Transverse colon (tissue), 3 donors: ENCODE data around the gene ISLR.

Experiments used
- POLR2A ChIP-seq: fragments of 450-650 bp; IDR thresholded peaks from one replicate; pipeline ENCODE4 v1.6.1; 2016; ENCODE audit warnings: antibody characterized with exemption, mild to moderate bottlenecking, moderate library complexity
- TF ChIP-seq, protein P1 (sequence below), 5 experiments: fragments of 200-600 bp in 3 of 5; fragments of 450-650 bp in 2 of 5; sonication (generic) in 3 of 5; IDR thresholded peaks; 1 replicate in 2 of 5; 2 replicates in 3 of 5; pipeline ENCODE4 v1.5.1; 2016 to 2017; ENCODE audit warnings: antibody characterized with exemption in 5 of 5, inconsistent platforms in 3 of 5, mild to moderate bottlenecking in 2 of 5, moderate library complexity in 1 of 5

GRCh38 chr15:74147051-74147450 lies 26.5 kb upstream of the ISLR start:
- TF ChIP-seq, protein P1, sequence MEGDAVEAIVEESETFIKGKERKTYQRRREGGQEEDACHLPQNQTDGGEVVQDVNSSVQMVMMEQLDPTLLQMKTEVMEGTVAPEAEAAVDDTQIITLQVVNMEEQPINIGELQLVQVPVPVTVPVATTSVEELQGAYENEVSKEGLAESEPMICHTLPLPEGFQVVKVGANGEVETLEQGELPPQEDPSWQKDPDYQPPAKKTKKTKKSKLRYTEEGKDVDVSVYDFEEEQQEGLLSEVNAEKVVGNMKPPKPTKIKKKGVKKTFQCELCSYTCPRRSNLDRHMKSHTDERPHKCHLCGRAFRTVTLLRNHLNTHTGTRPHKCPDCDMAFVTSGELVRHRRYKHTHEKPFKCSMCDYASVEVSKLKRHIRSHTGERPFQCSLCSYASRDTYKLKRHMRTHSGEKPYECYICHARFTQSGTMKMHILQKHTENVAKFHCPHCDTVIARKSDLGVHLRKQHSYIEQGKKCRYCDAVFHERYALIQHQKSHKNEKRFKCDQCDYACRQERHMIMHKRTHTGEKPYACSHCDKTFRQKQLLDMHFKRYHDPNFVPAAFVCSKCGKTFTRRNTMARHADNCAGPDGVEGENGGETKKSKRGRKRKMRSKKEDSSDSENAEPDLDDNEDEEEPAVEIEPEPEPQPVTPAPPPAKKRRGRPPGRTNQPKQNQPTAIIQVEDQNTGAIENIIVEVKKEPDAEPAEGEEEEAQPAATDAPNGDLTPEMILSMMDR (IDR thresholded peaks at IDR 0.05) = no peak
- no peak for TF ChIP-seq POLR2A
